MM.1S (cell line): ENCODE measurements around the gene AAR2.

Experiments used
- DNase-seq: peaks from one replicate; pipeline ENCODE4 v3.0.0-alpha.2; 2015
- H2AFZ ChIP-seq: fragments of 300-600 bp; sonication (generic); 2 replicates; pipeline ENCODE4 v1.6.0; 2016; ENCODE audit warnings: antibody characterized with exemption, low read length
- H3F3A ChIP-seq: fragments of 300-600 bp; sonication (generic); 2 replicates; pipeline ENCODE4 v1.6.1; 2016; ENCODE audit warnings: mild to moderate bottlenecking, antibody characterized with exemption, low read length, moderate library complexity, mixed read lengths; ENCODE audit not compliant: insufficient read depth
- H3K27ac ChIP-seq: fragments of 300-600 bp; sonication (generic); 2 replicates; pipeline ENCODE4 v1.5.1; 2016; ENCODE audit warnings: mild to moderate bottlenecking, low read length
- H3K27me3 ChIP-seq: fragments of 300-600 bp; sonication (generic); replicated peaks from 2 replicates; pipeline ENCODE4 v1.6.0; 2016; ENCODE audit warnings: low read length; ENCODE audit not compliant: insufficient read depth
- H3K36me3 ChIP-seq: fragments of 300-600 bp; sonication (generic); replicated peaks from 2 replicates; pipeline ENCODE4 v1.6.1; 2016; ENCODE audit warnings: mild to moderate bottlenecking, low read length, mixed read lengths; ENCODE audit not compliant: insufficient read depth
- H3K4me1 ChIP-seq: fragments of 300-600 bp; sonication (generic); 2 replicates; pipeline ENCODE4 v1.6.1; 2016; ENCODE audit warnings: low read length, mixed read lengths
- H3K4me2 ChIP-seq: fragments of 300-600 bp; sonication (generic); 2 replicates; pipeline ENCODE4 v1.6.0; 2016; ENCODE audit warnings: low read depth, low read length
- H3K4me3 ChIP-seq: fragments of 300-600 bp; sonication (generic); 2 replicates; pipeline ENCODE4 v1.5.1; 2016; ENCODE audit warnings: low read length, mixed read lengths
- H3K79me2 ChIP-seq: fragments of 300-600 bp; sonication (generic); 2 replicates; pipeline ENCODE4 v1.6.1; 2016; ENCODE audit warnings: mixed run types, low read length, mixed read lengths
- H3K9ac ChIP-seq: fragments of 300-600 bp; sonication (generic); 2 replicates; pipeline ENCODE4 v1.6.1; 2016; ENCODE audit warnings: low read length, mixed read lengths
- H3K9me2 ChIP-seq: fragments of 300-600 bp; sonication (generic); replicated peaks from 2 replicates; pipeline ENCODE4 v1.6.1; 2016; ENCODE audit warnings: mild to moderate bottlenecking, low read length, mixed read lengths; ENCODE audit not compliant: insufficient read depth
- H3K9me3 ChIP-seq: fragments of 300-600 bp; sonication (generic); replicated peaks from 2 replicates; pipeline ENCODE4 v1.6.1; 2016; ENCODE audit warnings: mild to moderate bottlenecking, low read length, mixed read lengths; ENCODE audit not compliant: insufficient read depth
- H4K20me1 ChIP-seq: fragments of 300-600 bp; sonication (generic); 2 replicates; pipeline ENCODE4 v1.6.1; 2016; ENCODE audit warnings: mild to moderate bottlenecking, low read length, moderate library complexity, mixed read lengths; ENCODE audit not compliant: insufficient read depth
- EZH2 ChIP-seq: fragments of 300-600 bp; sonication (generic); optimal IDR thresholded peaks from 2 replicates; pipeline ENCODE3; 2017; ENCODE audit warnings: low read depth, mild to moderate bottlenecking, antibody characterized with exemption, low read length, mixed read lengths
- EZH2phosphoT487 ChIP-seq: fragments of 300-600 bp; sonication (generic); IDR thresholded peaks from 2 replicates; pipeline ENCODE4 v1.6.1; 2018; ENCODE audit warnings: antibody characterized with exemption, low read length
- TF ChIP-seq, protein P1 (sequence below): fragments of 300-600 bp; sonication (generic); IDR thresholded peaks from 2 replicates; pipeline ENCODE4 v1.5.1; 2016; ENCODE audit warnings: antibody characterized with exemption, low read length, mixed read lengths

AAR2 gene

DNA sequence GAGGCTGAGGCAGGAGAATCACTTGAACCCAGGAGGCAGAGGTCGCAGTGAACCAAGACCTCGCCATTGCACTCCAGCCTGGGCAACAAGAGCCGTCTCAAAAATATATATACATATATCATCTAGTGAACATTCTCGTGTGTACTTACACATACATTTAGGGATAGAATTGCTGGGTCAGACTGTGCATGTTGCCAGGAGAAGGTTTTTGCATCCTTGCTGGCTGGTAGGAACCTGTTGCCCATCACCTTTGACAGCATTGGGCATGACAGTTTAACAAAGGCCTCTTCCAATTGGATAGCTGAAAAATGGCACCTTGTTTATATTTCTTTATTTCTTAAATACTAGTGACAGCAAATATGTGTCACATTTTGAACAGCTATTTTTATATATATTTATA is 5.4 kb downstream of the AAR2 start:
- H2AFZ ChIP-seq, result no peak overlapping the region
- 0 out of 2 replicates have a peak, but pooled peaks cover 3% of the 10 kb centered on the region for H4K20me1 ChIP-seq
- H3K4me1 ChIP-seq, result 0 out of 2 replicates have a peak, but pooled peaks cover 5% of the 10 kb centered on the region
- H3K9me2 ChIP-seq, result no peaks in the 10 kb centered on the region
- no peak for DNase-seq
- TF ChIP-seq, protein P1, sequence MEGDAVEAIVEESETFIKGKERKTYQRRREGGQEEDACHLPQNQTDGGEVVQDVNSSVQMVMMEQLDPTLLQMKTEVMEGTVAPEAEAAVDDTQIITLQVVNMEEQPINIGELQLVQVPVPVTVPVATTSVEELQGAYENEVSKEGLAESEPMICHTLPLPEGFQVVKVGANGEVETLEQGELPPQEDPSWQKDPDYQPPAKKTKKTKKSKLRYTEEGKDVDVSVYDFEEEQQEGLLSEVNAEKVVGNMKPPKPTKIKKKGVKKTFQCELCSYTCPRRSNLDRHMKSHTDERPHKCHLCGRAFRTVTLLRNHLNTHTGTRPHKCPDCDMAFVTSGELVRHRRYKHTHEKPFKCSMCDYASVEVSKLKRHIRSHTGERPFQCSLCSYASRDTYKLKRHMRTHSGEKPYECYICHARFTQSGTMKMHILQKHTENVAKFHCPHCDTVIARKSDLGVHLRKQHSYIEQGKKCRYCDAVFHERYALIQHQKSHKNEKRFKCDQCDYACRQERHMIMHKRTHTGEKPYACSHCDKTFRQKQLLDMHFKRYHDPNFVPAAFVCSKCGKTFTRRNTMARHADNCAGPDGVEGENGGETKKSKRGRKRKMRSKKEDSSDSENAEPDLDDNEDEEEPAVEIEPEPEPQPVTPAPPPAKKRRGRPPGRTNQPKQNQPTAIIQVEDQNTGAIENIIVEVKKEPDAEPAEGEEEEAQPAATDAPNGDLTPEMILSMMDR, result no peak
- TF ChIP-seq EZH2 (no peak), EZH2phosphoT487 (no peak)
- H3K79me2 ChIP-seq, result peaks cover 64% of the 10 kb centered on the region
- H3K9me3 ChIP-seq, result no peaks in the 10 kb centered on the region
- H3F3A ChIP-seq, result no peaks in the 10 kb centered on the region
- H3K9ac ChIP-seq, result no peak overlapping the region
- H3K4me3 ChIP-seq, result no peak overlapping the region
- no peak overlapping the region for H3K4me2 ChIP-seq
- H3K36me3 ChIP-seq, result peaks cover 16% of the 10 kb centered on the region; the same call in 1 of the 2 replicates
- no peak overlapping the region for H3K27ac ChIP-seq
- no peaks in the 10 kb centered on the region for H3K27me3 ChIP-seq

DNA sequence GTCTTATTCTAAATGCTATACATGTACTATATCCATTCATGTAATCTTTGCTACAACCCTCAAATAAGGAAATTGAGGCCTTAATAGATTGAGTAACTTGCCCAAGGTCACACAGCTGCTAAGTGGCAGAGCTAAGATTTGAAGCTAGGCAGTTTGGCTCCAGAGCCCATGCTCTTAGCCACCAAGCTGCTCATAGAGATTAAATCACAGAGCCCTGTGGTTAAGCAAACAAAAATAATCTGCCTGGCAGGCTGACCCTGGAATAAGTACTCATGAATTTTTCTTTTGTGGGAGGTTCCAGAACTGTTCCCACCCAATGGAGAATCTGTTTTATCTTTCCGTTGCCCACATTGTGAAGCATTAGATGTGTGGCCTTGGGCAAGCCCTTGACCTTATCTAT is 7.4 kb downstream of the AAR2 start:
- Histone ChIP-seq H3K9me2 (no peaks in the 10 kb centered on the region), H3K9me3 (no peaks in the 10 kb centered on the region), H3K27me3 (no peaks in the 10 kb centered on the region), H3K4me1 (no peaks in the 10 kb centered on the region), H3K27ac (no peak overlapping the region), H2AFZ (no peak overlapping the region), H4K20me1 (0 out of 2 replicates have a peak, but pooled peaks cover 3% of the 10 kb centered on the region), H3K36me3 (peaks cover 16% of the 10 kb centered on the region; the same call in 1 of the 2 replicates), H3K9ac (no peak overlapping the region), H3K4me3 (no peak overlapping the region), H3K79me2 (peaks cover 44% of the 10 kb centered on the region), H3K4me2 (no peak overlapping the region), H3F3A (no peaks in the 10 kb centered on the region)
- TF ChIP-seq, protein P1, result no peak
- TF ChIP-seq EZH2, result no peak
- no peak for TF ChIP-seq EZH2phosphoT487
- DNase-seq, result no peak

DNA sequence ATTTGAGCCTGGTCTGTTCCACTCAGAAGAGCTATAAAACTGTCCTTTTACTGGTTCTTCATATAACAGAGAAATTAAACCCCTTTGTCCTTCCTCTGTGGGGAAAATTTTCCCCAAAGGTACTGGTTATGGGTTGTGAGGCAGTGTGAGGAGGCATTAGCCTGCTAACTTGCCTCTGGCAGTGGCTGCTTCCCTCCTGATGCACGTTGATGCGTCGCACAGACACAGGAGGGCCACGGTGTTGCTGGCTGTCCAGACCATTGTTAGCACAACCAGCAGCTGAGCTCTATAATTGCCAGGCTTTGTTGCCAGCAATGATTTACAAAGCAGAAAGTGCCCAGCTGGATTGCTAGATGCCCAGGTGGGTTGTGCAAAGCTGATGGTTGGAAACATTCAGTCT is 10.1 kb downstream of the AAR2 start:
- Histone ChIP-seq H4K20me1 (no peaks in the 10 kb centered on the region), H3K9me2 (no peaks in the 10 kb centered on the region), H3K4me1 (no peaks in the 10 kb centered on the region), H3K4me3 (no peak overlapping the region), H2AFZ (no peak overlapping the region), H3K27me3 (no peaks in the 10 kb centered on the region), H3F3A (no peaks in the 10 kb centered on the region), H3K27ac (no peak overlapping the region), H3K9ac (no peak overlapping the region), H3K36me3 (peaks cover 15% of the 10 kb centered on the region; the same call in 1 of the 2 replicates), H3K4me2 (no peak overlapping the region), H3K9me3 (no peaks in the 10 kb centered on the region), H3K79me2 (peaks cover 35% of the 10 kb centered on the region)
- TF ChIP-seq, protein P1, result no peak
- no peak for TF ChIP-seq EZH2phosphoT487
- no peak for TF ChIP-seq EZH2
- DNase-seq, result no peak
